NCI-H345 treated with DMSO at 0.1 percent for 48 hours (cell line): ENCODE results near the gene ALKBH3.

ENCODE experiments used
- DNase-seq: peaks from one replicate; lab custom pipeline; 2025; ENCODE audit not compliant: unreplicated experiment; lab: John Stamatoyannopoulos, UW

The ALKBH3 gene

GRCh38 chr11:43936076-43936475 lies 55.4 kb downstream of the ALKBH3 start:
- no peak for DNase-seq

GRCh38 chr11:43937434-43938411 lies 57.1 kb downstream of the ALKBH3 start:
- DNase-seq = no peak

- no peak for DNase-seq
These were observed 60.8 kb downstream of the ALKBH3 start for GRCh38 chr11:43941257-43941994.

- DNase-seq = no peak
These were observed 62.2 kb downstream of the ALKBH3 start for GRCh38 chr11:43942662-43943371.

- no peak for DNase-seq
These were observed 62.8 kb downstream of the ALKBH3 start for GRCh38 chr11:43943372-43943930.

GRCh38 chr11:43943931-43944751 lies 63.5 kb downstream of the ALKBH3 start:
- DNase-seq = no peak

- no peak for DNase-seq
These were observed 64.2 kb downstream of the ALKBH3 start for GRCh38 chr11:43944761-43945311.

- DNase-seq = no peak
These were observed 66.4 kb downstream of the ALKBH3 start for GRCh38 chr11:43947003-43947500.

GRCh38 chr11:43947815-43948214 lies 67.2 kb downstream of the ALKBH3 start:
- DNase-seq = no peak

GRCh38 chr11:43948341-43949225 lies 68.0 kb downstream of the ALKBH3 start:
- DNase-seq = no peak

GRCh38 chr11:43950311-43950855 lies 69.8 kb downstream of the ALKBH3 start:
- DNase-seq = no peak

- DNase-seq = no peak
These were observed 70.6 kb downstream of the ALKBH3 start for GRCh38 chr11:43951231-43951630.

GRCh38 chr11:43952020-43952400 lies 71.4 kb downstream of the ALKBH3 start:
- no peak for DNase-seq

- DNase-seq = no peak
These were observed 72.0 kb downstream of the ALKBH3 start for GRCh38 chr11:43952401-43953342.

- no peak for DNase-seq
These were observed 72.9 kb downstream of the ALKBH3 start for GRCh38 chr11:43953521-43953920.

- DNase-seq = no peak
These were observed 73.6 kb downstream of the ALKBH3 start for GRCh38 chr11:43954241-43954640.

GRCh38 chr11:43955381-43956118 lies 74.9 kb downstream of the ALKBH3 start:
- DNase-seq = no peak
